LNCaP clone FGC (cell line): ENCODE data around the gene MCM3AP.

Source experiments
- DNase-seq: peaks from one replicate; pipeline ENCODE4 v3.0.0-alpha.2; 2011; ENCODE audit warnings: low read depth
- H3K4me3 ChIP-seq: 2 replicates; pipeline ENCODE4 v1.5.1; 2011; ENCODE audit warnings: mild to moderate bottlenecking, low read depth, low read length, control low read depth
- CTCF ChIP-seq: IDR thresholded peaks from 2 replicates; pipeline ENCODE4 v1.5.1; 2012; ENCODE audit warnings: mild to moderate bottlenecking; ENCODE audit not compliant: control insufficient read depth, insufficient read depth; ENCODE audit errors: extremely low read depth

MCM3AP gene

DNA sequence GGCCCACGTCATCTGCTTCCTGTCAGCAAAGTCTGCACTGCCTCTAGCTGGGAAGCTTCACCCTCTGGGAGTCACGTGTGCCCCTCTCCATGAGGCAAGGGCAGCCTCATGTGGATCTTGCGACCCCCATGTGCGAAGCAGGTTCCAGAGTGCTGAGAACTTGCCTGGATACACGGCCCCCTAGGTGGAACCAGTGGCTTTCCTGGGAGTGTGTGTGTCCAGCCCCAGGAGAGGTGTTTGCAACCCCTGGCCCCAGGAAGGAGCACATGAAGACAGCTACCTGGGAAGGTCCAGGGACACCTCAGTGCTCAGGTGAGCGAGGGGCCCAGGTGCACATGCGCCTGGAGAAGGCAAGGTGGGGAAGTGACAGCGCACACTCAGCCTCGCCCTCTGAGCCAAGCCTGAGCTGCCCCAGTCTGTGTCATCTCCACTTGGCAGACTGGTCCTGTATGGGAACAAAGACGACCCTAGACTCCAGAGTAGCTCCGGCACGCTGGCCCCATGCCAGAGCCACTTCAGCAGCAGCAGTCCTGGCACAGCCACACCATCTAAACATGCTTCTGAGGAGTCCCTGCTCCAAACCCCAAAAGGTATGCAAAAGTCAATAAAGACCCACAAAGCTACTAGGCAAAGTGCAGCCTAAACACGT, 65.7 kb downstream of the MCM3AP start:
- no peak for DNase-seq
- TF ChIP-seq CTCF = no peak
- no peak overlapping the region for H3K4me3 ChIP-seq

GRCh38 chr21:46218906-46219590, 66.4 kb downstream of the MCM3AP start:
- TF ChIP-seq CTCF = no peak
- no peak for DNase-seq
- H3K4me3 ChIP-seq = no peak overlapping the region

DNA sequence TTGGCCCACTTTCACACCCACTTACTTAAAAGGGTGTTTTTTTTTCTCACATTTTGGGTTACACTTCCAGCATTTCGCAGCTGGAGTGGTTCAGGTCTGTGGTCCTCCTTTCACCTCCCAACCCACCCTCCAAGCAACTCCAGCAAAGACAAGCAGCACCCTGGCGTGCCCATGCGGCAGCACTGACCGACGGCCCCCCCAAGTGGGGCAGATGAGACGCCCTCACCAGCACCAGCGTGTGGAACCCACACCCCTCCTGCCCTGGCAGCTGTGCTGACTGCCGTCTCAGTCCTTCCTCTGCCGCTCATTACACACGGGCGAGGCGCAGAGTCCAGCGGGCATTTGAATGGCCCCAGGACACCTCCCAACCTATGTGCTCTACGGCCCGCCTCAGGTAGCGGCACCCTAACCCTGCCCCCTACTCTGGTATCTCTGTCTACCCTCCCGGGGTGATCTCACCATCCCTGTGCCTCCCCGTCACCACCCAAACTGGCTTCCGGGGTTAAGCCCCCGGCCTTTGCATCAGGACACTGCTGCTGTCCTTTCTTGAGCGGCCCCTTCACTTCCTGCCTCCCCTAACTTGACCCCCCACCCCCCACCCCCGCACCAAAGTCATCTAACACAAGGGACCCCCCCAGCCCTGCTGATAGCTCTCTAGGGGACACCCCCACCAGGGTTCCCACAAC, 67.8 kb downstream of the MCM3AP start:
- no peak overlapping the region for H3K4me3 ChIP-seq
- DNase-seq = no peak
- no peak for TF ChIP-seq CTCF

DNA sequence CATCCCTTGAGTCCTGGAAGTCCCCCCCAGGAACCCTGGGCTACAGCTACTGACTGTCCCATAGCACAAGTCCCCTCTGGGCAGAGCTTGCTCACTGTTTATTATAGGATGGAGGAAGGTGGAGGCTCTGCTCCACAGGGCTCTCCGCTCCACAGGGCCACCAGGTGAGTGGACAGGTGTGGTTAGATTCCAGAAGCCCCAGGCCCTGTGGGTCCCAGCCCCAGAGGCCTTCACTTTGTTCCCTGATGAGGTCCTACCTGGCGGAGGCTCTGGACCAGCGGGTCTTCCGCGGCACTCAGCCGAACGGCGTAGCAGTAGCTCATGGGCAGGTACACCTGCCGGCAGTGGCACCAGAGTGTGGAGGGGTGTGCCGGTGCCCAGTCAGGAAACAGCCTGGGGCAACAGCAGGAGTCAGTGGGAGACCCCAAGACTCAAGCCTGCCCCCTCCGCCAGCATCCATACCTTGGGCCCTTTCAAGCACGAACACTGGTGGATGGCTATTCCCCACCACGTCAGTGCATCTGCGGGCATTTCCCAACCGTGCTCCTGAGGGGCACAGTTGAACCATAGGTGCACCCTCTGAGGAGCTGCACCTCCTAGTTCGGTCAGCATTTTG, 69.2 kb downstream of the MCM3AP start:
- TF ChIP-seq CTCF = no peak
- DNase-seq = no peak
- H3K4me3 ChIP-seq = no peak overlapping the region

DNA sequence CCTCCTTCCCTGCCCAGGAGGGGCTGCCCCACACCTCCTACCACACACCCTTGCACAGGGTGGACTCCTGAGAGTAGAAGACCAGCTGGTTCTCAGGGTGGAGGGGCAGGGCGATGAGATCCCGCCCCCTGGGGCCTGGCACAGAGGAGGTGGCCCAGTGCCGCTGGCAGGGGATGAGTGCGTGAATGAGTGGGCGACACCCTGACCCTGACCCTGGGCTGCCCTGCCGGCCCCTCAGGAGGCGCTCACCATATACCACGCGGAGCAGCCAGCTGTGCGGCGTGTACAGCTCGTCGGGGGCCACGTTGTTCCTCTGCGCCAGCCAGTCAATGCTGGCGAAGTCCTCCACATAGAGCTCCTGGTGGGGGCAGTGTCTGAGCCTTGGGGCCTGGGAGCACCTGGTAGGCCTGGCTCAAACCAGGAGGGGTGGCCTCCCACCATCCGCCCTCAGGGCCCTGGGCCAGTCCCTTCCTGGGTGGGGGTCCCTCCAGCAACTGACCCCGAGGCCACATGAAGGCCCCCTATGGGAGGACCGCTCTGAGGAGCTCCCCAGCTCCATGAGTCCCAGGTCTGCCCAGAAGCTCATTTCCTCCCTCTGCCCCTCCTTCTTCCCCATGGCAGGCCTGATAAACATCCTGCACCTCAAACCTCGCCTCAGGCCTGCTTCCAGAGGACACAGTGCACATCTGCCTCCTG, 69.8 kb downstream of the MCM3AP start:
- TF ChIP-seq CTCF = no peak
- DNase-seq = no peak
- no peak overlapping the region for H3K4me3 ChIP-seq

DNA sequence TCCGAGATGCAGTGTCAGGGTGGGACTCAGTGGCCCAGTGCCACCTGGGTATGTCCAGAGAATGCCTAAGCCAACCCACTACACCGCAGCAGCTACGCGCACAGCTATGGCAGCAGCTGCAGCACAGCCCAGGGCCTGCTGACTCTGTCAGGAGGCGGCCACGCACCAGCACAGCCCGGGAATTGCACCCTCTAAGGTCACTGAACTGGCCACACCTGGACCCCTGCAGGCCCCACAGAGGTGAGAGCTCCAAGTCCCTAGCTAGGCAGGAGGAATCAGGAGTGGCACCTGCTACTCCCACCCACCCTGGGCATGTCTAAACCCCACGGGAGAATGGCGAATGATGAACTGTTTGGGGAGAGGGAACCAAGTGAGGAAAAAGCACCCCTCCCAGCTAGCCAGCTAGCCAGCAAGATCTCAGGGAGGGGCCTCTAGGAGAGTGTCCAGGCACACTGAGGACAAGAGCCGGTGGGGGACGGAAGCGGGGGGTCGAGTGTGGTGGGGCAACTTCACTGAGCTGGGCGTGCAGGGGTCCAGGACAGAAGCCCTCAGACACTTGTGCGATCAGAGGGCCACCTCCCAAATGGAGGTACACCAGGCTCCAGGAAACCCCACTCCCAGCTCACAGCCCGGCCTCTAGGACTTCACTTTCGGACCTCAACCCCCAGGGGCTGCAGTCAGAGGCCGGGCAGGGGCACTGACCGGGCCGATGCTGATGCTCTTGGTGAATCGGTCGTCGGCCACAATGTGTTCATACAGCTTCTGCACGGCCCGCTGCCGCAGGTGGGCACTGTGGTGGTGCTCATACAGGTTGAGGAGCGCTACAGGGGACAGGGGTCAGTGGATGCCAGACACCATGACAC, 70.7 kb downstream of the MCM3AP start:
- no peak overlapping the region for H3K4me3 ChIP-seq
- TF ChIP-seq CTCF = no peak

More for the DNA sequence above, 70.7 kb downstream of the MCM3AP start:
- DNase-seq = no peak
